ENCODE data around the gene SLC4A11. TPM values are rescaled to one million over a fixed set of nuclear protein-coding genes. Genes with fewer than 3 reads are reported as not detected.

SLC4A11 gene
- total RNA-seq, 1 donor, result 1.7 TPM

- DNase-seq (ENCODE audit: low read depth), result no peak
- TF ChIP-seq CTCF (IDR thresholded peaks at IDR 0.05; ENCODE audit: insufficient read depth, low read depth, low read length), result no peak
- no peak overlapping the region for H3K4me3 ChIP-seq (ENCODE audit: low read depth, low read length)
Observed at GRCh38 chr20:3229158-3229557, 9.8 kb downstream of the SLC4A11 start.

GRCh38 chr20:3228750-3229032 lies 10.3 kb downstream of the SLC4A11 start:
- no peak for TF ChIP-seq CTCF (IDR thresholded peaks at IDR 0.05; ENCODE audit: insufficient read depth, low read depth, low read length)
- no peak for DNase-seq (ENCODE audit: low read depth)
- H3K4me3 ChIP-seq (ENCODE audit: low read depth, low read length), result no peak overlapping the region

GRCh38 chr20:3227936-3228749 lies 10.8 kb downstream of the SLC4A11 start:
- DNase-seq (ENCODE audit: low read depth), result no peak
- no peak overlapping the region for H3K4me3 ChIP-seq (ENCODE audit: low read depth, low read length)
- no peak for TF ChIP-seq CTCF (IDR thresholded peaks at IDR 0.05; ENCODE audit: insufficient read depth, low read depth, low read length)

- no peak overlapping the region for H3K4me3 ChIP-seq (ENCODE audit: low read depth, low read length)
- no peak for DNase-seq (ENCODE audit: low read depth)
- no peak for TF ChIP-seq CTCF (IDR thresholded peaks at IDR 0.05; ENCODE audit: insufficient read depth, low read depth, low read length)
Observed at GRCh38 chr20:3227506-3227905, 11.5 kb downstream of the SLC4A11 start.

GRCh38 chr20:3226864-3227263 lies 12.1 kb downstream of the SLC4A11 start:
- no peak for DNase-seq (ENCODE audit: low read depth)
- TF ChIP-seq CTCF (IDR thresholded peaks at IDR 0.05; ENCODE audit: insufficient read depth, low read depth, low read length), result no peak
- H3K4me3 ChIP-seq (ENCODE audit: low read depth, low read length), result no peak overlapping the region

- no peak for TF ChIP-seq CTCF (IDR thresholded peaks at IDR 0.05; ENCODE audit: insufficient read depth, low read depth, low read length)
- H3K4me3 ChIP-seq (ENCODE audit: low read depth, low read length), result no peak overlapping the region
- no peak for DNase-seq (ENCODE audit: low read depth)
Observed at GRCh38 chr20:3226093-3226492, 12.9 kb downstream of the SLC4A11 start.
